AG10803 (cell line): ENCODE measurements around the gene ZGLP1.

ENCODE experiments used
- DNase-seq: peaks from one replicate; pipeline ENCODE4 v3.0.0; 2010; ENCODE audit warnings: low read depth
- H3K4me3 ChIP-seq: 2 replicates; pipeline ENCODE4 v1.5.1; 2011; ENCODE audit warnings: mild to moderate bottlenecking, low read length, control low read depth
- CTCF ChIP-seq: conservative IDR thresholded peaks from 2 replicates; pipeline ENCODE4 v1.5.1; 2011; ENCODE audit warnings: mild to moderate bottlenecking, low read length, control low read depth, inconsistent platforms

Gene ZGLP1

GRCh38 chr19:10299545-10300458 lies 9.8 kb downstream of the ZGLP1 start:
- no peak for DNase-seq
- no peak for TF ChIP-seq CTCF
- no peak overlapping the region for H3K4me3 ChIP-seq

- no peak for TF ChIP-seq CTCF
- DNase-seq: no peak
- H3K4me3 ChIP-seq: no peak overlapping the region
Measured at GRCh38 chr19:10295847-10296591, 13.6 kb downstream of the ZGLP1 start.

- DNase-seq: no peak
Measured at GRCh38 chr19:10295305-10295846, 14.2 kb downstream of the ZGLP1 start.

GRCh38 chr19:10294368-10294697 lies 15.3 kb downstream of the ZGLP1 start:
- DNase-seq: no peak
- no peak overlapping the region for H3K4me3 ChIP-seq
- no peak for TF ChIP-seq CTCF

More at GRCh38 chr19:10295305-10295846, 14.2 kb downstream of the ZGLP1 start:
- TF ChIP-seq CTCF: 0 out of 2 replicates have a peak, but pooled peaks have one; percentile 2
- no peak overlapping the region for H3K4me3 ChIP-seq

- H3K4me3 ChIP-seq: no peak overlapping the region
- DNase-seq: no peak
- TF ChIP-seq CTCF: no peak
Measured at GRCh38 chr19:10293637-10294367, 15.8 kb downstream of the ZGLP1 start.

GRCh38 chr19:10292789-10293636 lies 16.6 kb downstream of the ZGLP1 start:
- H3K4me3 ChIP-seq: peak overlapping the region; percentile 44
- no peak for TF ChIP-seq CTCF

More at GRCh38 chr19:10292789-10293636, 16.6 kb downstream of the ZGLP1 start:
- no peak for DNase-seq
